Measurements from ENCODE around the gene CCDC167.

The CCDC167 gene

DNA sequence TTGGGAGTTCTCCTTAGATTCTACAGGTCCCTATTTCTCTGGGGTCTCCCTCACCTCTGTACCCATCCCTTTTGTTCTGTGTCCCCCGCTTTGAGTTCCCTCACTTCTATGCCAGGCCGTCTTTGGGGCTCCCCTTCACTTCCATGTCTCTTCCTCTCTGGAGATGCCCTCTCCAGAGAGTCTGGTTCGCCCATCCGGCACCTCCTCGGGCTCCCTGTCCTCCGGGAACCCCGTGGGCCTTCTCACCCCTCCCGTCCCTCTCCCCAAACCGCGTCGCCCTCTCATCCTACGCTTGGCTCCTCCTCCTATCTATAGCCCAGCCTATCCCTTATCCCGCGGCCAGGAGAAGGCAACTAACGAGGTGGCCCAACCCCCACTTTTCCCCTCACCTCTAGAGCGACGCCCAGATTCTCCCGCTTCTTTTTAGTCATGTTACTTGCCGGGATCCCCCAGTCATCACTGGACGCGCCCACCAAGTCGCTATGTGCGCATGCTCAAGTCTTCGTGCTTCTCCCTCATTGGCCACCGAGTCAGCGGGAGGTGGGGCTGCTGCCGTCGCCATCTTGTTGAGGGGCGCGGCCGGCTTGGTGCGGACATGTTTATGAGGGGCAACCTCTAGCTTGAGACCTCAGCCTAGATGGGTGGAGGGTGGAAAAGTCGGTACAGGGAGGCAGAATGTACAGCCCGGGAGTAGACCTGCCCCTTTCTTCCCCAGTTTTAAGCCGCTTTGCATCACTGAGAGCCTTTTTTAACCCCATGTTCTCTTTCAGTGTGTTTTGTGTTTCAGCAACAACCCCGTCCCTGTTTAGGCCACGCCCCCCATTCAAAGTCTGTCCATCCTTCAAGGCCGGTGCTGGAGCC is at the start of gene CCDC167:
TSS of gene CCDC167 (minus strand) at position 461 of the 861 bp plus-strand sequence. CDS start at position 431, 30 bp downstream.
- no peaks in the 10 kb centered on the region for H3K9me3 ChIP-seq
- peak within 1 kb of the TSS; percentile 94 for H3K4me2 ChIP-seq
- H4K20me1 ChIP-seq = no peaks in the 10 kb centered on the region
- peaks cover 50% of the 10 kb centered on the region for H3K4me1 ChIP-seq
- peak within 1 kb of the TSS; percentile 83 for H3K4me3 ChIP-seq
- TF ChIP-seq Cebpa-rat (IDR thresholded peaks at IDR 0.05) = no peak
- peak within 1 kb of the TSS; percentile 89 for H3K27ac ChIP-seq
- H3K36me3 ChIP-seq = peaks cover 14% of the 10 kb centered on the region
- H3K27me3 ChIP-seq = no peaks in the 10 kb centered on the region
- peak within 1 kb of the TSS; percentile 93 for H3K9ac ChIP-seq

DNA sequence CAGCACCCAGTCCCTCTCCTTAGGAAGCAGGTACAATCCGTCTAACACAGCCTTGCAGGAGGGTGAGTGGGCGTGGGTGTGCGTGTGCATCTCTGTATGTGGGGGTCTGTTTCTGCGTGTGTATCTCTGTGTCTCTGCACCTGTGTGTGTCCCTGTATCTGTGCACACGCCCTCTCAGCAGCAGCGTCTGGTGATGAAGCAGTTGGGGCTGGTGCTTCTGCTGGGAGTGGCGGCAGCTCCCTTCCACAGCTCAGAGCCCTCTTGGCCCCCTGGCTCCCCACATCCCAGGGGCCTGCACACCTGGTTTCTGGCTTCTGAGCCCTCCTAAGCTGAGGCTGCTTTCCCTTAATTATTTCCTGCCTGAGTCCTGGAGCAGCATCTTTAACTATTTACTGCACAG is 49.5 kb upstream of the CCDC167 start:
- TF ChIP-seq Cebpa-rat (IDR thresholded peaks at IDR 0.05) = no peak
- no peaks in the 10 kb centered on the region for H3K36me3 ChIP-seq
- H4K20me1 ChIP-seq = no peaks in the 10 kb centered on the region
- H3K27ac ChIP-seq = peak overlapping the region; percentile 81; the same call in 1 of the 2 replicates
- peak overlapping the region; percentile 75 for H3K4me2 ChIP-seq
- no peaks in the 10 kb centered on the region for H3K27me3 ChIP-seq
- no peak overlapping the region for H3K4me3 ChIP-seq
- peak overlapping the region; percentile 46; the same call in 1 of the 2 replicates for H3K9ac ChIP-seq
- peaks cover 100% of the 10 kb centered on the region for H3K4me1 ChIP-seq
- H3K9me3 ChIP-seq = no peaks in the 10 kb centered on the region

- H3K4me1 ChIP-seq = peaks cover 100% of the 10 kb centered on the region
- no peak for TF ChIP-seq Cebpa-rat (IDR thresholded peaks at IDR 0.05)
- no peaks in the 10 kb centered on the region for H3K9me3 ChIP-seq
- H3K27ac ChIP-seq = peak overlapping the region; percentile 81
- peak overlapping the region; percentile 75 for H3K4me2 ChIP-seq
- H3K36me3 ChIP-seq = no peaks in the 10 kb centered on the region
- no peaks in the 10 kb centered on the region for H4K20me1 ChIP-seq
- no peaks in the 10 kb centered on the region for H3K27me3 ChIP-seq
- H3K4me3 ChIP-seq = no peak overlapping the region
- H3K9ac ChIP-seq = 0 out of 2 replicates have a peak overlapping the region, but pooled peaks have one; percentile 46
These were observed 48.5 kb upstream of the CCDC167 start for GRCh38 chr6:37548067-37548674.

GRCh38 chr6:37547564-37548061 is 47.9 kb upstream of the CCDC167 start:
- no peak for TF ChIP-seq Cebpa-rat (IDR thresholded peaks at IDR 0.05)
- Histone ChIP-seq H3K9me3 (no peaks in the 10 kb centered on the region), H3K4me2 (peak overlapping the region; percentile 75), H3K27me3 (no peaks in the 10 kb centered on the region), H3K27ac (peak overlapping the region; percentile 81), H4K20me1 (no peaks in the 10 kb centered on the region), H3K36me3 (no peaks in the 10 kb centered on the region), H3K9ac (peak overlapping the region; percentile 68; the same call in 1 of the 2 replicates), H3K4me1 (peaks cover 100% of the 10 kb centered on the region), H3K4me3 (peak overlapping the region; percentile 8; the same call in 1 of the 2 replicates)

- no peaks in the 10 kb centered on the region for H4K20me1 ChIP-seq
- H3K4me3 ChIP-seq = no peak overlapping the region
- H3K9me3 ChIP-seq = no peaks in the 10 kb centered on the region
- no peaks in the 10 kb centered on the region for H3K36me3 ChIP-seq
- TF ChIP-seq Cebpa-rat (IDR thresholded peaks at IDR 0.05) = no peak
- peak overlapping the region; percentile 81 for H3K27ac ChIP-seq
- peak overlapping the region; percentile 75 for H3K4me2 ChIP-seq
- peaks cover 98% of the 10 kb centered on the region for H3K4me1 ChIP-seq
- no peaks in the 10 kb centered on the region for H3K27me3 ChIP-seq
- peak overlapping the region; percentile 68 for H3K9ac ChIP-seq
These were observed 46.6 kb upstream of the CCDC167 start for GRCh38 chr6:37546141-37546871.

DNA sequence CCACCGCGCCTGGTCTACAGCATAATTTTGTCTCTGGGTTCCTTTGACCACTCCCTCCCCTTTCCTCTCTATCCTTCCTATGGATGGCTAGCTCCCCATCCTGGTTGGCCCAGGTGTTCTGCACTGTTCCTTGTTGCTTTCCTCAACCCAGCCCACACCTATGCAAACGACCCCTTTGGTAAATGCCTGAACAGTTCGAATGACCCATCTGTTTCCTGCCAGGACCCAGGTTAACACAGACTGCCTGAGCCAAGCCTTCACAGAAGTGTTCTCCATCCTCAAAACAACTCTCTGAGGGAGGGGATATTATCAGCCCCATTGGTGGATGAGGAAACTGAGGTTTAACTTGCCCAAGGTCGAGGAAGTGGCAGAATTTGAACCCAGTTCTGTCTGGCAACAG is 44.8 kb upstream of the CCDC167 start:
- Histone ChIP-seq H3K27ac (no peak overlapping the region), H3K36me3 (no peaks in the 10 kb centered on the region), H3K4me1 (peaks cover 96% of the 10 kb centered on the region), H3K9ac (no peak overlapping the region), H3K4me2 (no peak overlapping the region), H3K27me3 (no peaks in the 10 kb centered on the region), H3K9me3 (no peaks in the 10 kb centered on the region), H4K20me1 (no peaks in the 10 kb centered on the region), H3K4me3 (no peak overlapping the region)
- no peak for TF ChIP-seq Cebpa-rat (IDR thresholded peaks at IDR 0.05)

GRCh38 chr6:37543361-37543760 is 43.7 kb upstream of the CCDC167 start:
- no peak for TF ChIP-seq Cebpa-rat (IDR thresholded peaks at IDR 0.05)

GRCh38 chr6:37541346-37541745 is 41.7 kb upstream of the CCDC167 start:
- Histone ChIP-seq H3K9me3 (no peaks in the 10 kb centered on the region), H3K4me3 (no peak overlapping the region), H3K4me2 (no peak overlapping the region), H3K4me1 (peaks cover 93% of the 10 kb centered on the region), H3K27me3 (peaks cover 17% of the 10 kb centered on the region), H3K9ac (no peak overlapping the region), H3K36me3 (no peaks in the 10 kb centered on the region), H4K20me1 (peaks cover 5% of the 10 kb centered on the region), H3K27ac (no peak overlapping the region)
- no peak for TF ChIP-seq Cebpa-rat (IDR thresholded peaks at IDR 0.05)

More at GRCh38 chr6:37543361-37543760, 43.7 kb upstream of the CCDC167 start:
- H3K4me2 ChIP-seq = no peak overlapping the region
- no peaks in the 10 kb centered on the region for H3K9me3 ChIP-seq
- no peaks in the 10 kb centered on the region for H3K36me3 ChIP-seq
- no peak overlapping the region for H3K27ac ChIP-seq
- no peaks in the 10 kb centered on the region for H4K20me1 ChIP-seq
- H3K4me3 ChIP-seq = no peak overlapping the region
- H3K27me3 ChIP-seq = no peaks in the 10 kb centered on the region
- peaks cover 96% of the 10 kb centered on the region for H3K4me1 ChIP-seq
- H3K9ac ChIP-seq = no peak overlapping the region

GRCh38 chr6:37540390-37540789 is 40.7 kb upstream of the CCDC167 start:
- Histone ChIP-seq H3K4me1 (peaks cover 93% of the 10 kb centered on the region), H3K9ac (no peak overlapping the region), H3K9me3 (no peaks in the 10 kb centered on the region), H3K27me3 (peaks cover 27% of the 10 kb centered on the region), H3K4me3 (no peak overlapping the region), H3K36me3 (no peaks in the 10 kb centered on the region), H3K4me2 (peak overlapping the region; percentile 2; the same call in 1 of the 2 replicates), H3K27ac (no peak overlapping the region), H4K20me1 (peaks cover 14% of the 10 kb centered on the region)
- no peak for TF ChIP-seq Cebpa-rat (IDR thresholded peaks at IDR 0.05)

All from BLaER1 (cell line).